Glomerular visceral epithelial cell (primary cell): ENCODE measurements around the gene TNK2.
A peak's percentile ranks its signal among the peaks of the same experiment; 100 is the strongest.
"Not testable (repeated sequence)": the region's sequence is repeated elsewhere in the genome, so short reads cannot be mapped to it uniquely, and the experiment has no call there.

Experiments used
- DNase-seq: peaks from one replicate; pipeline ENCODE4 v3.0.0-alpha.2; 2016; ENCODE audit errors: extremely low spot score

TNK2 gene

DNA sequence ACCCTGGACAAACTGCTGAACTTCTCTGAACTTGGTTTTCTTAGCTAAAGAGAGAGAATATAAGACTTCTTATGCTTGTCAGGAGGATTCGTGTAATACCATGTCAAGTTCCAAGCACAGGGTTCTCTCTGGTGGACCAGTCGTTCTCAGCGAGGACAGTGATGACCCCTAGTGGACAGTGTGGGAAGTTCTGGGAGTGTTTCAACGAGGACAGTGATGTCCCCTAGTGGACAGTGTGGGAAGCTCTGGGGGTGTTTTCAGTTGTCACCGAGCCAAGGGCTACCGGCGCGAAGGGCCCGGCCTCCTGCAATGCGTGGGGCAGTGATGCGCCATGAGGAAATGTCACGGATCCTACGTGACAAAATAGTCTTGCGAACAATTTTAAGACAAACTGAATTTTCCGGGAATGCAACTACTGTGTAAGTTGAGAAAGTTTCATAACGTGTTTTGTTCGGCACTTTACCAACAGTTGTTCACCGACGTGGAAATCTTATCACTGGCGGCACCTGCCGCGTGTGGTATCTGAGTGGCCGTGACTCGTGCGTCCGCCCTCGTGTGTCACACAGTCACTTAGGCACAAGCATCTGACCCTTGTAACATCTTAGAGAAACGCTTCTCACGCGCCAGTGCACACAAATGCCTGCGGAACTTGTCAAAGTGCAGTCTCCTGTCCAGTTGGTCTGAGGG lies 57.4 kb downstream of the TNK2 start:
- DNase-seq, result peak; percentile 89

DNA sequence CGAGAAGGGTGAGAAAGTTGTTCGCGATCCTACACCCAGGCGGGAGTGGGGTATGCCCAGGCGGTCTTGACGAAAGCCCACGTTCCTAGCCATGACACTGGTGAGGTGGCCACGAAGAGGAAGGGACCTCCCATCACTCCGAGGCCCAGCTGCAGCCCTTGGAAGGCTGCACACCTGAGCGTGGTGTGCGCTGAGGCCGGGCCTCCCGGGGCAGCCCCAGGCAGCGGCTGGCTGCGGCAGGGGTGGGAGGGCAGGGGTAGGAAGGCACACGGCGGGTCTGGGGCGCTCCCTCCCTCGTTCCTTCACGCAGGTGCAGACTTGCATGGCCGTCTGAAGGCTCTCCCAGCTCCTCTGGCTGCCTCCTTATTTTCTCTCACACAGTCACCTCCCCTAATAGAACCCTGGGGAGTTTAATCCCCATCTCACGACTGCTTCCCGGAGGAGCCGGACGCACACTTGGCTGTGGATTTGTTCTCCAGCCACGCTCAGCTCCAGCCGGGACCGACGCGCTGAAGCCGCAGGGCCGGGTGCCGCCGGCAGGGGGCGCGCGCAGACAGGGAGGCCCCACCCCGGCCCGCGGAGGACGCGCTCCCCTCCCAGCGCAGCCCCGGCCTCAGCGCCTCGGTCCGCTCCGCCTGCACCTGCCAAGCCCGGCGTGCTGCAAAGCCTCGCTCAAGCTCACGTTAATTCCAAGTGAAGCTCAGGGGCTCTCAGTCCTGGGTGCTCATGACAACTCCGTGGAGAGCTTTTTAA lies 58.9 kb downstream of the TNK2 start:
- DNase-seq, result no peak

DNA sequence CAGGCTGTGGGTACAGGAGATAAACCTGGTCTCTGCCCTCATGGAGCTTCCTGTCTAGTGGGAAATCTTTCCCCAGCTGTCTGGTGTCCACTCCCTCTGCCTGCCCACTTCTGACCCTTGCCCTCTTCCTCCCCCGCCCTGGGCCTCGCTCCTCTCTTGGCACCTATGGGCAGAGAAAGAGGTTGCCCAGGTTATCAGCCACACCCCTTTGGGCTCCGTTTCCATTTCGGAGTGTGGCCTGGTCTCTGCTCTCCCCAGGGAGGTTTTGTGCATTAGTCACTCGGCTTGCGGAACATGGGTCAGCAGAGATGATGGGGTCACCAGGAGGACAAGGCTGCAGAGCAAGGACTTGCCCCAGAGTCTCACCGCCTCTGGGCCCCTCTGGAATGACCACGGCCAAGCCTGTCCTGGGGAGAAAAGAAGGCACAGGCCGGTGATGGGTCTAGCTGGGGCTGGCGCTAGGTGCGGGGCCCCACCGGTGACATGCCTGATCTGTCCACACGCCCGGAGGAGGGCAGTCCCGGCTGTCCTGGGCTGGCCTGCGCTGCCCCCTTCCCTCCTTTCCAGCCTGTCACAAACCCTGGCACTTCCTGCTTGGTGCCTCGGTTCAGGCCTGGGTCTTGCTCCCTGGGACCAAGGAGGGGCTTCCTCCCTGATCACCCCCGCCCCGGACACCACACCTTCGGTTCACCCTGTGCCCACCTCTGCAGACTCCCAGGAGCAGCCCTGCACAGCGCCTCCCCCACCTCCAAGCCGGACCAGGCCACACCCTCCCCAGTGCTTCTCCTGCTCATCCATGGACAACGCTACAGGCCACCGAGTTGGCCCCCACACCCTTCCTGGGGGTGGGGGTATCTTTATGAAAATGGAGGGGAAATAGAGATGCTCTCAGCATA lies 61.0 kb downstream of the TNK2 start:
- peak; percentile 75 for DNase-seq

DNA sequence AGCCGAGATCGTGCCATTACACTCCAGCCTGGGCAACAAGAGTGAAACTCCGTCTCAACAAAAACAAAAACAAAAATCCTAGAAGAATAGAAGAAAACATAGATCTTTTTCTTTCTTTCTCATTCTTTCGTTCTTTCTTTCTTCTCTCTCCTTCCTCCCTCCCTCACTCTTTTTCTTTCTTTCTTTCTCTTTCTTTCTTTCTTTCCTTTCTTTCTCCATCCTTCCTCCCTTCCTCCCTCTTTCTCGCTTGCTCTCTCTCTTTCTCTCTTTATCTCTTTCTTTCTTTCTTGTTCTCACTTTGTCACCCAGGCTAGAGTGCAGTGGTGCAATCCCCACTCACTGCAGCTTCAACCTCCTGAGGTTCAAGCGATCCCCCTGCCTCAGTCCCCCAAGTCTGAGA lies 62.9 kb downstream of the TNK2 start:
- DNase-seq, result no peak

DNA sequence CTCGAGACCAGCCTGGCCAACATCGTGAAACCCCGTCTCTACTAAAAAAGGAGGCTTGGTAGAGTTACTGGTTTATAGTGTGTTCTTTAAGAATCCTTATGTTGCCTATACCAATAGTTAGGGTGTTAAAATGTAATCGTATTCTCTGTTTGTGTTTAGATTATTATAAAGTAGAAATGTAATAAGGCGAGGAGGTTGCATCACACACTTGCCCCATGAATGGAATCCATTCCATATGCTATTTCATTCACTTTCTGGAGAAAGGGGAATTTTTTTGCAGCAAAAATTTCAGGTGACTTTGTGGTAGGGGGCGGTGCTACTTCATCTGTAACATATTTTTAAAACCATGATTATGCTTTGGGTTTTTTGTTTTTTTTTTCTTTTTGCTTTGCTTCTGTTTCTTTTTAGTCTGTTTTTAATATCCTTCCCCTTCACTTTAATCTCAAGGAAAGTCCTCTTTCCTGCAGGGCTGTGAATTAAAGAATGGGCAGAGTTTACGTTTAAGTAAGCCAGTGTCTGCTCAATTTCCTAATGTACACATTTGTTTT lies 63.6 kb downstream of the TNK2 start:
- no peak for DNase-seq

DNA sequence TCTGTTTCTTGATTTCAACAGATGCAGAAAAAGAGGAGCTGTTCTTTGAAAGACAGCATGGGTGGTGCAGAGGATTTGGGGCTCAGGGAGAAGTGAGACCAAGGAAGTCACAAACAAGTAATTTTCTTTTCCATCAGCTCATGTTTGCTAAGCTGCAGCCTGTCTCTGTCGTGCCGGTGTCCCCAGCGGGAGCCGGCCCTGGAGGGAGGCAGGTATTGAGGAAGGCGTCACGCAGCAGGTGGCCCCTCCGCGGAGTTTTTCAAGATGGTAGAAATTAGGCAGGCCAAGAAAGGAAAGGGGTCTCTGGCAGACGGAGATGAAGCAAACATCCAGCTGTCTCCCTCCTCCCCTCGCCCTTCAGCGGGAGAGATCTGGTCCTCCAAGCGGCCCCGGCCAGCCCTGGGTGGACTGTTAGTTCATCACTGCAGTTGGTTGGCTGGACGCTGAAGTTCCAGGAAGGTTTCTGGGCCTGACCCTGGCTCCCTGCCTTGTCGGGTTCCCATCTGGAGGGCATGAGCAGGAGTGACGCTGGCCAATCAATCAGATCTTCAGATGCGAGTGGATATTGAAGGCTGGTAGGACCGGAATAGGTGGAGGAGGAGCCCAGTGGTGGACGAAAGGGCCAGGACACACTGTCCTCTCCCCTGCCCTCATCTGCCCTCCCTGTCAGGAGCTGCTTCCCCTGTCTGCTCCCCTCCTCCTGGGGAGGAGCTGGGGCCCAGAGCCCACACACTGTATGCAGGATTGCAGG lies 68.9 kb downstream of the TNK2 start:
- no peak for DNase-seq

DNA sequence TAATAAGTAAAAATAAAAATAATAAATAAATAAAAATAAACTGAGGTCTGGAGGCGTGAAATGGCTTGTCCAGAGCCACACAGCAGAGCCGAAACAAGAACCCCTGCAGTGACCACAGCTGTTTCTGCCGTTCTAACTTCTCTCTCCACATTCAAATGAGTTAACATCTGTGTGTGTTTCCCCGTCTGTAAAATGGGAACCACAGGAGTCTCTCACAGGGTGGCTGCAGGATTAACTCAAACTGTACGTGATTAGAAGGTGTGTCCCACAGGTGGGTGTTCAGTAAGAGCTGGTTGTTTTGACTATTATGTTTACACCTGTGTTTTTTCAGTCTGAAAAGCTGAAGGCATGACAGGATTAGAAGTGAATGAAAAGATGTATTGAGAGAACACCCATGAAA lies 69.6 kb downstream of the TNK2 start:
- DNase-seq, result no peak

DNA sequence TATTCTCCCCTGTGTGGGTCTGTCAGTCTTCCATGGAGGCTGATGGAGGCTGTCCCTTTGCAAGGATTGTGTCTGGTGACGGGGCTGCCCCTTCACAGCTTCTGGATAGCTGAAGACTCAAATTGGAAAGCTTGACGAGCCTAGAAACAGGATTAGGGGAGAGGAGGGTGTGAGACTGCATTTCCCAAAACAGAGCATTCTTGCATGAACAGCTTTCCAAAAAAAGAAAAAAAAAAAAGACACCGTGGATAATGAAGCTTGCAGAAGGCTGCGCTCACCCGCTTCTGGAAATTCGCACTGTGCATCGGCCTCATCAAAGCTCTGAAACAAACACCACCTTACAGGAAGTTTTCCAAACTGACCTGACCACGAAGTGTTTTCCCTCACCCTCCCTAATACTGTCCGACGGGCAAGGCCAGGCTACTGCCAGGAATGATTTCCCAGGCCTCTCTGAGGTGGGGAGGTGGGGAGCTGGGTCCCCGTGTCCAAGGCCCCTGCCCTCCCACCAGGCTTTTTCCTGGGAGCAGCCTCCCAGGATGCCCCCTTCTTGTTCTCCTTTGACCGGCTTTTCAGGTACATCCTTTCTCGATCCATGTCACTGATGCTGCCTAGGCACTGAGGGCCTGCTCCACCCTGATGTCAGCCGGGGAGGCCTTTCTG lies 71.7 kb downstream of the TNK2 start:
- DNase-seq, result no peak

DNA sequence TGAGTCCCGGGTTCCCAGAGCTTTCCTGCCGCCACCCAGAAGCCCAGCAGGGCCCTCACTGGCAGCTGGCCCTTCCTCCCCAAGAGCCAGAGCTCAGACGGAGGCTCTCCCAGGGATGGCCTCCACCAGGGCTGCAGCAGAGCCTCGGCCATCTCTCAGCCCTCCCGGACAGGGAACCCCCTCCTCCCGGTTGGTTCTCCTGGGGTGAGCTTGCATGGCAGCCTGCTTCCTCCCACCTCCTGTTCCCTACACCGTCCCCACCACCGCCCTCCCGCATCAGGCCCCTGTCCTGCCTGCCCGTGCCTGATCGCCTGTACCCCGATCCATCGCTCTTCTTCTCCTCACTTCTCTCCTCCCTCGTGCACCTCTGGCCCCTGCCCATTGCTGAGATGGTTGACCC lies 72.6 kb downstream of the TNK2 start:
- no peak for DNase-seq

DNA sequence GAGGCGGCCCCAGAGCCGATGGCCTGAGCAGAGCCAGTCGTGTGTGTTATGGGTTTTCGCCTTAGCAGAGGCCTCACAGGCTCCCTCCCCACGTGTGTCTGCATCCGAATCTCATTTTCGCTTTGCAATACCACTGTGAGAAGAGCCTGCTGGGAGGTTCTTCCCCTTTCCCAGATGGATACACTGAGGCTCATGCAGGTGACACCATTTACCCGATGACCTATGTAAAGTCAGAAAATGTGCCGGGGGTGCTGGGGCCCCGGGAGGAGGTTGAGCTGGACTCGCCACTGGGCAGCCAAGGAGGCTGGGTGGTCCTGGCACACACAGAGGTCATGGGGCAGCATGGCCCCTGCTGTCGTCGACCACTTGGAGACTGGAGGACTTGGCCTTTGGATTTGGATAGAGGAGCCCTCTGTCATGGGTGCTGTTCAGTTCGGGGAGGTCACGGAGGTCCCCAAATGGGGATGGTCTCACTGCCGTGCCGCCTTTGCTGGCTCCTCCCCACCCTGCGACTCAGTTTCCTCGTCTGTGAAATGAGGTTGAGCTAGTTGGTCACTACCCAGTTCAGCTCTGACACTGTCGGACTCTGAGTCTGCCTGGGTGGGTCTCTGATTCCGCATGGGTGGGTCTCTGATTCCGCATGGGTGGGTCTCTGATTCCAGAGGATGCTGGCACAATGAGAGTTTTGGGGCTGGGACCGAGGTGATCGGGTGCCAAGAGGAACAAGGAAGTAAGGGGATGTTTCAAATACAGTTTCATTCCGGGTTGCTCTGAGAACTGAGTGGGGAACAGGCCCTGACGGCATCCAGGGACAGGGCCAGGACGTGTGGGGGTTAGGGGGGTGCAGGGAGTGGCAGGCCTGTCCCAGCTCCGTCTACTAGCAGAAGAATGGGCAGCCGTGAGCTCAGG lies 73.4 kb downstream of the TNK2 start:
- no peak for DNase-seq

DNA sequence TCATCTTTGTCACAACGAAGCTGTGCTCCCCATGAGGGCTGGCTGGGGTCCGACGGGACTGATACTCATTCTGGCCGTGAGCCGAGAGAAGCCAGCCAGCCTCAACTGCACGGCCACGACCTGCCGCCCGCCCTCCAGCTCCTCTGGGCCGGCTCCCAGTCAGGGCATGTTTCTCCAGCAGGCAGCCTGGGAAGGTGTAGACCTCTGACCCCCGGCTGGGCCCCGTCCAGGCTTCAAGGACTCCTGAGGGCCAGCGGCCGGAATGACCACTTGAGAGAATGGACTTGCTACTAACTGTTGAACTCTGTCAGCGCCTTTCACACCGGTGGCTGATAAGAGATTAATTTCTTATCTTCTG lies 78.5 kb downstream of the TNK2 start:
- no peak for DNase-seq

DNA sequence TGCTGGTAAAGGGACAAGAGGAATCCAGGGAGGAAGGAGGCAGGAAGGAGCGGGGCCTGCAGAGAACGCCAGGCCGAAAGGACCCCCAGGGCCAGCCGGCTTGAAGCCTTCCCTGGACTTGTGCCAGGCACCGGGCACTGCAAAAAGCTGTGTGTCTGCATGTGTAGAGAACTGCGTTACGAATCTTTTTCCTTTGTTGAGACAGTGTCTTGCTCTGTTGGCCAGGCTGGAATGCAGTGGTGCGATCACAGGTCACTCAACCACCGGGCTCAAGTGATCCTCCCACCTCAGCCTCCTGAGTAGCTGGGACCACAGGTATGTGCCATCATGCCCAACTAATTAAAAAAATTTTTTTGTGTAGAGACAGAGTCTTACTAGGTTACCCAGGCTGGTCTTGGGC lies 79.6 kb downstream of the TNK2 start:
- no peak for DNase-seq

DNA sequence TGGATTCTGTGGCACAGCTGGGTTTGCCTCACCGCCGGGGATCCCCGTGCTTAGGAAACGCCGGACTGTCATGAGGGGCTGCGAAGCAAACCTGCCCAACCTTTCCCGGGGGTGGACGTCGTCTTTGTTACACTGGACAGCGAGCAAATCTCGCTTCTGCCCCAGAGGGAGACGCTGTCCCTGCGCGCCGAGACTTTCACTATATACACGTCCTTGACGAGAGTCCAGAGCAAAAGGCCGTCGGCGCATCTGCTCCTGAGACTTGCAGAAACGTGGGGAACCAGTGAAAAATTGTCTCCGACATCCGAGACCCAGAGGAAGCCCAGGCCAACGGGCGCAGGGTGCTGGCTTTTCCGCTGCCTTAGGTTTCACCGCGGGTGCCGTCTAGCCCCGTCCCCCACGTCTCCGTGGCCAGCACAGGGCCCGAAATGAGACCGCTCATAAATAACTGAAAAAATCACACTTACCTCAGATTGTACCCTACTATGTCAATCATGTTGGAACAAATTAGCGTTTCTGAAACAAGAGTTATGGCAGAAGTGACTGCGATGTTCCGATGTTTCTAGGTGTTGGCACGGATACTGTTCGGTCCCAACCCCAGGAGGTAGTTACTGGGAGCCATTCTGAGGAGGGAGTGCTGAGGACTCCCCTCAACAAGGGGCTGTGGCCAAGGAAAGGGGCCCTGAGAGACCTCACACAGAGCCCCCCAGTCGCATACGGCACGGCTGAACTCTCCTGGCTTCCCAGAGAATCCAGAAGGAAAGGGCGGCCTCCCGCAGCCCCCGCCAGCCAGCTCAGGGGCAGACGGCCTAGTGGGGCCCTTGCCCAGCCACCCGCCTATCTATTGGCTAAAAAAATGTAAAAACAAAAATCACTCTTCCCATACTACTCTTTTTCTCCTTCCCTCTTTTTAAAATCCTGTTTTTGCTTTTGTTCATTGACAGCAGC lies 82.2 kb downstream of the TNK2 start:
- no peak for DNase-seq

DNA sequence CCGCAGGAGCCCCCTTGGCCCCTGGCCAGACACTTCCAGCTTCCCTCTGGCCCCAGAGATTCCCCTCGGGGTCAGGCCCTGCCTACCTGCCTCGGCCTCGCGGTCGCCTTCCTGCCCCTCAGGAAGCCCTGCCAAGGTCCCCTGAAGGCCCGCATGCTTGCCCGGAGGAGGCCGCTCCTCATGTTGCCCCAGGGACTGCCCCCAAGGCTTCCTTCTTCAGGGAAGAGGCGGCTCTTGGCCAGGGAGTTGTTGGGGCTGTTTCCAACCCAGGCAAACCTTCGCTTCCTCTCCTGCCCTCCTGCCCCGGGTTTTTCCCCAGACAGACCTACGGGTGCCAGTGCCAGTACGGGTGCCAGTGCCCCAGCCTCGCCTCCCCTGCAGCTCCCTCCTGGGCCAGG lies 83.2 kb downstream of the TNK2 start:
- no peak for DNase-seq

DNA sequence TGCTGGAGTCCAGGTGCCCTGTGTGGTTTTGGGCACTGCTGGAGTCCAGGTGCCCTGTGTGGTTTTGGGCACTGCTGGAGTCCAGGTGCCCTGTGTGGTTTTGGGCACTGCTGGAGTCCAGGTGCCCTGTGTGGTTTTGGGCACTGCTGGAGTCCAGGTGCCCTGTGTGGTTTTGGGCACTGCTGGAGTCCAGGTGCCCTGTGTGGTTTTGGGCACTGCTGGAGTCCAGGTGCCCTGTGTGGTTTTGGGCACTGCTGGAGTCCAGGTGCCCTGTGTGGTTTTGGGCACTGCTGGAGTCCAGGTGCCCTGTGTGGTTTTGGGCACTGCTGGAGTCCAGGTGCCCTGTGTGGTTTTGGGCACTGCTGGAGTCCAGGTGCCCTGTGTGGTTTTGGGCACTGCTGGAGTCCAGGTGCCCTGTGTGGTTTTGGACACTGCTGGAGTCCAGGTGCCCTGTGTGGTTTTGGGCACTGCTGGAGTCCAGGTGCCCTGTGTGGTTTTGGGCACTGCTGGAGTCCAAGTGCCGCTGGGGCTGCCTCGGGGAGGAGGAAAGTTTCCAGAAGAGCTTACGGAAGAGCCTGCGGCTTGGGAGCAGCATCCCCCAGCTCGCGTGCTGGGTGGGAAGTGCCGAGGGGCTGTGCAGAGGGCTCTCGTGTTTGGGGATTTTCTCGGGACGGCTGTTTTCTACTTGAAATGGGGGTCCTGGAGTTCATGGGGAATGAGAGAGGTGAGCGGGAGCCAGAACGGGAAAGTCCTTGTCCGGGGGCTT lies 83.7 kb downstream of the TNK2 start:
- not testable (repeated sequence) for DNase-seq

DNA sequence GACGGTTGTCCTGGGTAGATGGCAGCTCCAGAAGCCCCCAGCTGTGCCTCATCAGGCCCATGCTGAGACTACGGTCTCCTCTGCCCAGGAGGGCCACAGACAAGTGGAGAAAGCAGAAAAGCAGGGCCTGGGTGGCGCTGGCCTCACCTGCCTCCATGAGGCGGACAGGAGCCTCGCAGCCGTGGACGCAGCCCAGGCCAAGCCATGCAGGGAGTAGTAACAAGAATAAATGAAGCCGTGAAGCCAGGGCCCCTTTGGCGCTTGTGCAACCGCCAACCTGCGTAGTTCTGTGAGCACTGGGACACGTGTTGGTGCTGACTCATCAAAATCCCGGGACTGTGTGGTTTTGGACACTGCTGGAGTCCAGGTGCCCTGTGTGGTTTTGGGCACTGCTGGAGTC lies 84.4 kb downstream of the TNK2 start:
- peak; percentile 20 for DNase-seq

DNA sequence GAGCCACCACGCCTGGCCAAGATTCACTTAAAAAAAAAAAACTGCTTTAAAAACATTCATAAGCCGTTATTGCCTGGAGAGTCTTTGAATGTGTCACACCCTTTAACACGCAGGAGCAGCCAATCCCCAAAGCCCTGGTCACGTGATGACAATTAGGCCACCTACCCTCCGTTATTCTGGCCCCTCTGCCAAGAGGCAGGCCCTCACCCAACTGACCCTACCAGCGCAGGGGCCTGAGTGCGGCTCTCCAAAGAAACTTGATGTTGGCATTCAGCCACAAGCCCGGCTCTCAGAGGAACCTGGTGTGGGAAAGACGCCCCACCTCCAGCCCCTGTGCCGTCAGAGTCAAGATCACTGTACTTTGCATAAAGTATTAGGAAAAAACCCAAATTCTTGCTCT lies 85.1 kb downstream of the TNK2 start:
- no peak for DNase-seq

DNA sequence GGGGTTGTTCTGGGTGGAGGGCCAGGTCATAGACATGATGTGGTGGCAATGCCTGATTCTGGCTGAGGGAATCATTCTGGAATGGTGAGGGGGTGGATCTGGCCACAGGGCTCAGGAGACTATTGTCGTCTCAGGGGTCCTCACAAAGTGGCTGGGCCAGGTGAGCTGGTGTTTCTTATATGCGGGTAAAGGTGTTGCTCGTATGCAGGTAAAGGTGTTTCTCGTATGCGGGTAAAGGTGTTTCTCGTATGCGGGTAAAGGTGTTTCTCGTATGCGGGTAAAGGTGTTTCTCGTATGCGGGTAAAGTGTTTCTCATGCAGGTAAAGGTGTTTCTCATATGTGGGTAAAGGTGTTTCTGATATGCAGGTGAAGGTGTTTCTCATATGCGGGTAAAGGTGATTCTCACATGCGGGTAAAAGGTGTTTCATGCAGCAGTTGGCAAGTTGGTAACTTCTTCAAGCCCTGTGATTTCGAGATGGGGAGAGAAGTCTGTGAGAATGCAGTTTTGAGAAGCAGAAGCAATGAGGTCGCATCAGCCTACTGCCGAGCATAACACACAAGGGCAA lies 86.1 kb downstream of the TNK2 start:
- DNase-seq, result no peak
